ENCODE measurements around the gene HK3.
A peak's percentile ranks its signal among the peaks of the same experiment; 100 is the strongest.

HK3 gene, protein sequence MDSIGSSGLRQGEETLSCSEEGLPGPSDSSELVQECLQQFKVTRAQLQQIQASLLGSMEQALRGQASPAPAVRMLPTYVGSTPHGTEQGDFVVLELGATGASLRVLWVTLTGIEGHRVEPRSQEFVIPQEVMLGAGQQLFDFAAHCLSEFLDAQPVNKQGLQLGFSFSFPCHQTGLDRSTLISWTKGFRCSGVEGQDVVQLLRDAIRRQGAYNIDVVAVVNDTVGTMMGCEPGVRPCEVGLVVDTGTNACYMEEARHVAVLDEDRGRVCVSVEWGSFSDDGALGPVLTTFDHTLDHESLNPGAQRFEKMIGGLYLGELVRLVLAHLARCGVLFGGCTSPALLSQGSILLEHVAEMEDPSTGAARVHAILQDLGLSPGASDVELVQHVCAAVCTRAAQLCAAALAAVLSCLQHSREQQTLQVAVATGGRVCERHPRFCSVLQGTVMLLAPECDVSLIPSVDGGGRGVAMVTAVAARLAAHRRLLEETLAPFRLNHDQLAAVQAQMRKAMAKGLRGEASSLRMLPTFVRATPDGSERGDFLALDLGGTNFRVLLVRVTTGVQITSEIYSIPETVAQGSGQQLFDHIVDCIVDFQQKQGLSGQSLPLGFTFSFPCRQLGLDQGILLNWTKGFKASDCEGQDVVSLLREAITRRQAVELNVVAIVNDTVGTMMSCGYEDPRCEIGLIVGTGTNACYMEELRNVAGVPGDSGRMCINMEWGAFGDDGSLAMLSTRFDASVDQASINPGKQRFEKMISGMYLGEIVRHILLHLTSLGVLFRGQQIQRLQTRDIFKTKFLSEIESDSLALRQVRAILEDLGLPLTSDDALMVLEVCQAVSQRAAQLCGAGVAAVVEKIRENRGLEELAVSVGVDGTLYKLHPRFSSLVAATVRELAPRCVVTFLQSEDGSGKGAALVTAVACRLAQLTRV

DNA sequence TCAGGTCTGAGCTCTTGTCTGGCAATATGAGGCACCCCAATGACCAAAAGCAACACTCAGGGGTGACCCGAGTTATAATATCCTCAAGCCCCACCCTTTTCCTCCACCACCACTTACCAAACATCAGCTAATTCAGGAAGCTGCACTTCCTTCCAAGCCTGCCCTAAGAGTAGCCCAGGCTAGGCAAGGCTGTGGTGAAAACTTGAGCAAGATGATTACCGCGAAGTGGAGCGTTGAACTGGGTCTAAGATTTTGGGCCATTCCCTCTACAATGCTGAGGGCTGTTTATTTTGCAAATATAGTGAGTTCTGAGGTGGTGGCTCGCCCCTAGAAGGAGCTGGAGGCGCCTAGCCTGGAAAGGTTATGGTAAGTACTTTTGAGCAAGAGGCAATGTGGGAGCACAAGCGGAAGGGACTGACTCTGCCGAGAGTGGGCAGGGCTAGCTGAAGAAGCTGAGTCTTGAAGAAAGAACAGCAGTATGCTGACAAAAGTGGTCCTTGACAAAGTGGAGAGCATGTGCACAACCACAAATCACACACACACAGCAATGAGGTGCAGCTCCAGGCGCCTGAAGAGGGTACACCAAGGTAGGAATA, at the start of gene HK3:
Gene HK3 (minus strand): TSS at position 51 of the 596 bp plus-strand sequence. CDS start 3,187 bp downstream, outside the sequence.
- DNase-seq = peak; percentile 79

DNA sequence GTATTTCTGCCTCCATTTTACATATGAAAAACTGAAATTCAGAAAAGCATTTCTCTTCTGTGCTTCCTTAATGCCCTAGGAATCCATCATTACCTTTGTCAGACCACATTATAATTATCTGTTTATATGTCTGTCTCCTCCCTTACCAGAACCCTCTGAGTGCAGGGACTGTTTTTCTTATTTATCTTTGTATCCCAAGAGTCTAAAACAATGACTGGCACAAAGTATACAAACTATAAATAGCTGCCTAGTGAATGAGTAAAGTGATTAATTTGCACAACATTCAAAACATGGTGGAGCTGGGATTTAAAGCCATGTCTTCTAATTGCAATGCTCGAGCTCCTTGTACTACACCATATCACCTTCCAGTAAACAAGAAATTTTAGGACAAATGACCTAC, 49.3 kb upstream of the HK3 start:
- no peak for DNase-seq

DNA sequence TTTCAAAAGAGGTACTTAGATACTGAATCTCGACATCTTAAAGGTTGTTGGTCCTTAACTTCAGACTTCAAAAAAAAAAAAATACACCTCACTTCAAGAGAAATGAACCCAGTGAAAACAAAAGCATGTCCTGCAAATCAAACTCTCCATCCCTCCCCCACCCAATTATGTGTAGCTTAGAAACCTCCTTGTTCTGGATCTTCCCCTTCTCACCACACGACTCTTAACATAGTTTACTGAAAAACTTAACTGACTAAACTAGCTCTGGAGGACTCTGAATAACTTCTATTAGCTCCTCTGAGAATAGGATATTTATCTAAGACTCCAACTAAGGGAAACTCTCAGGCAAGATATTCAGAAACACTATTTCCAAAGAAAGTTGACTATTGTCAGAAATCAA, 48.7 kb upstream of the HK3 start:
- no peak for DNase-seq

DNA sequence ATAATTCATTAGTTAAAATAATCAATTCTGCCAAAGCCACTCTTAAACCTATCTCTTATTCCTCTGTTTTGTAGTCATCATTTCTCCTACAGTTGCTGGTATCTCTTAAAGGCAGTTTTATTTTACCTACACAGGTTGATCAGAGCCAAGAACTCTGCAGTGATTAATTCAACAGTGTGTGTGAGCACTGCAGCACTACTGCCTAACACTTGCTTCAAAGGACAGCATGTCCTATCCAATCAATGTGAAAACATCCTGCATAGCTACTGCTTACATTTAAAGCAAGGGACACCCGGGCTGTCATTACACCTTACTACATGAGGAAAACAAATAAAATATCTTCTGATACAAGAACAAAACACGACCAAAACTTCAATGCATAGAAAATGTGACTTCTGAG, 45.1 kb upstream of the HK3 start:
- DNase-seq = no peak

DNA sequence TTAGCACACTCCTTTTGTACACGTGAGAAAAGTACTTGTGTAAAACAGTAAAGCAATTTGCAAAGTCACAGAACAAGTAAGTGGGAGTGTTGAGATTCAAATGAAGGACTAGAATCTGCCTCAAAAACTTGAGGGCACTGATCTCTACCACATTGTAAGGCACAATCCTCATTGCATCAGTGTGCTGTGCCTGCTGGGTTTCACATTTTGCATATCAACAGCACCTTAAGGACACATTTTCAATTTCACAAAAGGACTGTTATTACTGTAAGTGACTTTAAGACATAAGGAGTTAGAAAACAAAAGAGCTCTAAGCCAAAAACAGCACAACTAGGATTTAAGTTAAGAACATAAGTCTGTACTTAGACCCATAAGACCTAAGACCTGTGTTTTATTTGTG, 44.7 kb upstream of the HK3 start:
- DNase-seq = no peak

DNA sequence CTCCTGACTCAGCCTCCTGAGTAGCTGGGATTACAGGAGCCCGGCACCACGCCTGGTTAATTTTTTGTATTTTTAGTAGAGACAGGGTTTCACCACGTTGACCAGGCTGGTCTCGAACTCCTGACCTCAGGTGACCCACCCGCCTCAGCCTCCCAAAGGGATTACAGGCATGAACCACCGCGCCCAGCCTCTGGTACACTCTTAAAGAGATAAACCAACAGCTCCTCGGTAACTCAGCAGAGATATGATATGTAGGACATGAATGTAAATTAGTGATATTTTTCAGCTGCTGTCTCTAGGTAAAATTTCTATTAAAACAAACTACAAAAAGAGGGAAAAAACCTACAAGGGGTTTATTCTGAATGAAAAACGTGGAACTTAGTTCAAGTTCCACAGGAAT, 42.8 kb upstream of the HK3 start:
- DNase-seq = no peak

DNA sequence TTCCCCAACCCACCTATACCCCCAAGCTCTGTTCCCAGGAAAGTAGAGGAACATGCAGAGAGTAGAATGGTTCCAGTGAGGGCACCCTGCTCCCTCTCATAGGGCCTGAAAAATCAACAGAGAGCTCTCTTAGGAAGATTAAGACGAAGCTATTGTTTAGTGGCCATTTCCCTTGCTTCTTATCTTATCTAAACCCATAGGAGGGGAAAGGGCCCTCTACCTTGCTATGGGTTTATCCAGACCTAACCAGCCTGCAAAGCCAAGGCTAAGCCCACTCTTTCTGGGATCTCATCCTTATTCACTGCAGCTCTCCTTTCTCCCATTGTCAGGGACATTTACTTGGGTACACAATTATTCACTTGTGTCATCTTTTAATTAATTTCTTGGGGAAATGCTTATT, 39.3 kb upstream of the HK3 start:
- no peak for DNase-seq

DNA sequence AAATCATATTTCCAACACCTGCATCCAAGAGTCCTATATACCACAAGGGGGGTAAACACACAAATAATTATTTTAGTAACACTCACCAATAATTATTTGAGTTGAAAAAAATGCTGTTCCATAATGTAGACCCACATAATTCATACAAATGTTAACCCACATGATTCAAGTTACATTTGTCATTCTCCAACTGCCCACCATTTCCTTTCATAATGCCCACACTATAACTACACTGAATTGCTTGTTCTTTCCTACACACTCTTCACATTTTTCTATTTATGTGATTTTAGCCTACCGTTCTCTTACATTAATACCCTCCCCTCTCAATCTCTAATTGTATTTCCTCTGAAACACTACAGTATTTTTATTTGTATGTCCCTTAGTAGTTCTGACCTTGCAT, 35.9 kb upstream of the HK3 start:
- no peak for DNase-seq

DNA sequence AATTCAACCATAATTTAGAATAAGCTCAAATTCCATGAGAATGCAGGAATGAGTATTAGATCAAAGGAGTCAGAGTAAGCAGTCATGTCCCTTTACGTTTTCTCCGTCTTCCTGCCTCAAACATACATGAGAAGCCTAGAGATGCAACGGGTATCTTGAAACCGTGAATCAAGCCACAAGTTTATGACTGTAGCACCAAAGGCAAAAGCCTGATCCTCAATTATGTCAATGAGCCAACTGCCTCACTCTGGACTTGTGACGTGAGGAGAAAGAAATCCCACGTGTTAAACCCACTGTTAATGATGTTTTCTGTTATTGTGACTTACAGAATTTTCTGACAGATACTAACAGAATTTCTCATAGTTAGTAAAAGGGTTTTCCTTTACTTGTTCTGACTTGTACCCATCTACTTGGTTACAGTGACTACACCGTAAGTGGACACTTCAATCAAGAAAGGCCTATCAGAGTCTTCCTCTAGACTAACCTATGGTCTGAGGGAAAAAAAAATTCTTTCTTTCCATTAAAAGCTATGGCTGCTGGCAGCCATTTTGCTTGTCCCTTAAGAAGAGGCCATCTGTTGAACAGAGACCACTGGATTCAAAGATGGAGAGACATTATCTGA, 35.3 kb upstream of the HK3 start:
- DNase-seq = no peak

DNA sequence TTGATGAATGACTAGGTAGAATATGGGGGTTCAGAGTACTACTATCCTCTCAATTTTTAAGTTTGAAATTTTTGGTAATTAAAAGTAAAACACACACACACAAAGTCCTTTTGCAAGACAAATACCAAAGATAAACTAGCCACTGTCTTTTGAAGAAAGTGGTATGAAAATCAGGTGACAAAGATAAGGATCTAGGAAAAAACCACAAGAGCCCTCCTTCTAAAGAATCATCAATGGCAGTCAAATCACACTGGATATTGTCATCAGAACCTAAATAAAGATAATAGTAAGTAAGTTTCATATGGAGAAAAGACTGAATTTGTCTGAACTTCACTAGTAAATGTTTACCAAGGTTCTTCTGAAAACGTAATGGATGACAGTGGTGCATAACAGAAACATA, 30.5 kb upstream of the HK3 start:
- DNase-seq = no peak

DNA sequence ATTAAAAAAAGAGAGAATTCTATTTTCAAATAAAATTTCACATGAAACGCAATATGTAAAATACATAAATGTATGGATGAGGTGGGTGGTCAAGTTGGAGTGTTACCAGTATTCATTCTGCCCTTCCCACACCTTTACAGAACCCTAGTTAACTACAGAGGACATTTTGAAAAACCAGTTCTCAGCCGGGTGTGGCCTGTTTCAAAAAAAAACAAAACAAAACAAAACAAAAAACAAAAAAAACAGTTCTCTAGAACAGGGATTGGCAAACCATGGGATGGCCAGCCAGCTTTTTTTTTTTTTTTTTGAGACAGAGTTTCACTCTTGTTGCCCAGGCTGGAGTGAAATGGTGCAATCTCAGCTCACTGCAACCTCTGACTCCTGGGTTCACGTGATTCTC, 28.4 kb upstream of the HK3 start:
- no peak for DNase-seq

DNA sequence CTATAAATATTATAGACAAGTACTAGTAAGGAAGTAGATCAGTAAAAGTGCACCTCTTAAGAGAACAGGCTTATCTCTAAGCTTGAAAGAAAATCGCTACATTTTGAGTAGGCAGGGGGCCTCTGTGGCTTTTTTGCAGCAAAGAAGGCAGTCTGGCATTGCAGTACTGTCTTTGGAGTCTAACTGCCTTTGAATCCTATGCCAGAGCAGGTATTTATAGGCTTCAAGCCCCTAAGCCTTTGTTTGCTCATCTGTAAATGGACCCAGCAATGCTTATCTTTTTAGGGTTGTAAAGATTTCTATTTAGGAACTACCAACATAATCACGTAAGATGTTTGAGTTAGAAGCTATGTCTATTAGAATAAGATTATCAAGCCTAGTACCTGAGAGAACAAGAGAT, 23.7 kb upstream of the HK3 start:
- DNase-seq = no peak

DNA sequence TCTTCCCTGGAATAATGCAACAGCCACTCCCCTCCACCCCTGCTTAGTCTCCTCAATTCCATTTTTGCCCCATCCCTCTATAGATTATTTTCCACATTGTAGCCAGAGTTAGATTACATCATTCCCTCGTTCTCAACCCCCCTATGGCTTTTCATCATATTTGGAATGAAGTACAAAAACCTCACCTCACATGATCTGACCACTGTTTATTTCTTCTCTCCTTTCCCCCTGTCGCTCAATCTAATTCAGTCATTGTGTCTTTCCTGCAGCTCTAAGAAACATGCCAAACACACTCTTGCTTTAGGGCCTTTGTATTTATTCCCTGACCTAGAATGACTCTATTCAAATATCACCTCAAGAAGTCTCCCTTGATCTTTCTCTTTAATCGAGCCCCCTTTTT, 22.6 kb upstream of the HK3 start:
- DNase-seq = no peak

DNA sequence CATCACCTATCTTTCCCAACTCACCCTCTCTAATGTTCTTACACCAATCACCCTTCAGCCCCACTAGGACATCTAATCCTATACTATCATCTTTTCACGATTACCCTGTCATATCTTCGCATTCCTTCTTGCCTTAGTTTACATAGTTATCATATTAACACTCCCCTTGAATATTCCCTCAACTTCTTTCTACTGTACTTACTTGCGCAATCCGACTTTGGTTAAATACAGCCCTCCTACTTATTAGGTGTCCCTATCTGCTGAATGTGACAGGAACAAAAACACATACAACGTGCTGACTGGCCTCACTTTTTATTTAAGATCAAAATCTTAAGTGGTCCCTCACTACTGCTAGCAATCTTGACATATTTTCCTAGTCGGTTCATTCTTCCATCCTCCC, 19.5 kb upstream of the HK3 start:
- no peak for DNase-seq

DNA sequence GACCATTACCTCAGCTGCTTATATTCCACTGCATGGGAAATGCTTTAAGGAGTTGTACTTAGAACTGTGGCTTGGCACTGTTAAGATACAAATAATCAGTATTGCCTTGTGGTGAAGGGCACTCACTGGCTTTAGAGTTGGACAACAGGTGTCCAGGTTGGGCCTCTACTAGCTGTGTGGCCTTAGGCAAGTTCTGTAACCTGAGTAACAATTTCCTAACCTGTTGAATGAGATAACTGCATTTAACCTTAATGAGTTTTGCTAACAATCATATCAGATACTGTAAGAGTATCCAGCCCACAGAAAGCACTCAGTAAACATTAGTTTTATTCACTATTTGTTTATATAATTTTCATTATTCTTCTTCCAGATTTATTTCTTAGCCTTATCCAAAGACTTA, 17.2 kb upstream of the HK3 start:
- no peak for DNase-seq

DNA sequence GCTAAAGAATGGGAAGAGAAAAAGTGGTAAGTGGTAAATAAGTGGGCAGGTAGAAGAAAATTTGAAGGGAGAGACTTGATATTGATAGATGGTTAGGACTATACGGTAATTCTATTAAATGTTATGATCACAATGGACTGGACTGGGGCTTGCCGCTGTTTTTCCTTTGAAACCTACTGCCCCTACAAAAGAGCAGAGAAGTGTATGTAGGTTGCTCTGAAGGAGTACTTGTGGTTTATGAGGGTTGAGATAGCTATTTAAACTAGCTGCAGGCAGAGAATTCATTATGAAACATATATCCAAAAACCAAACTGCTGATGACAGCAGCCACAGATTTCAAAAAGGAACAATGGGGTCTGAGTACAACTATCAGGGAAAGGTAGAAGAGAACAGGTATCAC, 16.8 kb upstream of the HK3 start:
- DNase-seq = no peak

DNA sequence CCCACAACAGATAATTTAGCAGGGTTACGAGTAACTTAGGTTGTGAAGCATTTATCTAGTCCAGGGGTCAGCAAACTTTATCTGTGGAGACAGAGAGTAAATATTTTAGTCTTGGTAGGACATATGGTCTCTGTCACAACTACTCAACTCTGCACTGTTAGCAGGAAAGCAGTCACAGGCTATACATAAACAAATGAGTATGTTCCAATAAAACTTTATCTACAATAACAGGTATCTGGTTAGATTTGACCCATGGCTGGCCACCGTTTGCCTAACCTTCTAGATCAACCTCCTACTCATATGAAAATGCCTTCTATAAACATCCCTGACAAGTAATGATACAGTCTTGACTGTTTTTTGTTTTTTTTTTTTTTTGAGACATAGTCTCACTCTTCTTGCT, 13.0 kb upstream of the HK3 start:
- no peak for DNase-seq

DNA sequence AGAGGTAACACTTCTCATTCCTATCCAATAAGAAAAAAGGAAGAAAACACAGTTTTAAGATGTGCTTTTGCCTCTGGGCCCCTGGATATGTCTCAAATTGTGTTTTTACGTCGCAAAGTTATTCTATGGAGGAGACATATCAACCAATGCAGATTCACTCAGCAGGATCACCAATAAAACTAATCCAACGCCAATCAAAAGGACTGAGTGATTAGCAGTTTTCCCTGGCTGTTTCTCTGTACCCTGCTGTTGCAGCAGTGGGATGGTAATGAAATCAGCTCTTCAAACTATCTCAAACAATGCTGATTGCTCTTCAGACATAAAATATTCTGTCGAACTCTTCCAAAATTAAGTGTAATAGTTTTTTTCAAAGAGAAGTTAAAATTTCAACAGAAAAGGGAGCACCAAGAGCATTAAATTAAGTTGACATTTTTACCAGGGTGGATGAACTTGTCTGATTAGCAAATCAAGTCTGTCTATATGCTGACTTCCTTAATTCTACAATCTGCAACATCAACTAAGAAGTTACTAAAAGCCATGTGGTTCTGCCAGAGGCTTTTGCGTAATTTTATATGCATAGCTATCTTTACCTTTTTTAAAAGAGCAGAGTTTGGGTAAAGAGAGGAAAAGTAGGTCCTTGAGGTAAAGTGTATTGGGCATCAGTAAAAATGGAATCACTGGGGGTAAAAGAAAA, 9.7 kb upstream of the HK3 start:
- DNase-seq = peak; percentile 78

DNA sequence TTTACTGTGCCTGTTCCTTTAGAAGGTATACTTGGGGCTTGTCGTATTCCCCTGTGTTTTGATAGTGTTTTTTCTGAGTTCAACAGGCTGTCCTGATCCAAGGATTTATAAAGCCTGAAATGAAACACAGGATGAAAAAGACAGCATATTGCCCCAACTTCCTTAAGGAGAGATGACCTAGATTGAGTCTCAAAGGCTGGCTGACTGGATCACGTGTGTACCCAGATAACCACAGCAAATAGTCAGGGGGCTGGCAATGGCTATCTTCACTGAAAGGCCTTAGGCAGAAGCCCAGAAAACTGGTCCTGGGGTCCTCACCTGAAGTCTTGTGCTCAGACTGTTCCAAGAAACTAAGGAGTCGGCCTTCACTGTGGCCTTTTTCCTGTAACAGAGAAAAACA, 7.7 kb upstream of the HK3 start:
- DNase-seq = no peak

DNA sequence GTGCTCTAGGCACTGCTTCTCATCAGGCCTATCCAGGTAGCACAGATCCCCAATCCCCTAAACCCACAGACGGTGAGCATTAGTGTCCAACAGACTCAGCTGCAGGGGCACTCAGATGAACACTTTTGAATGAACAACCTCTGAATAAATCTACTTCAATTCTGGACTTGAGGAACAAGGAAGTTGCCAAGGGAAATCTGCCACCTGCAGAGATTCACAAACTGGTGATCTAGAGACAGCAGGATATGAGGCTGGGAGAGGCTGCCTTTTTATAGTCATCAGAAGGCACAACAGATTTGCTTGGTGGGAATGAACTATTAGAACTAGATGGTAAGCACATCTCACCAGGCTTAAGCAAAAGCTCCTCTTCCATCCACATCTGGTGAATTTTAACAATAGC, 7.0 kb upstream of the HK3 start:
- no peak for DNase-seq

DNA sequence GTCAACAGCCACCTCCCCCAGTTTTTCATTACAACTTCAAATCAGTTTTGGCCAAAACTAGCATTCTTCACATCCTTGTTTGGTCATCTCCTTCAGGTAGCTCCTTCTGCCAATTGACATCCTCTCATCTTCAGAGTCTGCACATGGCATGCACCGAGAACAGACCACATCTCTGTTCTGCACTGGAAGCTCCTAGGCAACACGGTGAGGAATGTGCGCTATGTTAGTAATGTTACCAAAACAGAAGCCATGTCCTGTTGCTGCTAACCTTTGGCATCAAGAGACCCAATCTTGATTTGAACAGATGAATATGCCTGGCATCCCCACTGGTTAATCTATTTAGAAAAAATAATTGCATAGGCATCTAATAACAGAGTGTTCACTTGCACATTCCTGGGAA, 5.1 kb upstream of the HK3 start:
- DNase-seq = no peak

DNA sequence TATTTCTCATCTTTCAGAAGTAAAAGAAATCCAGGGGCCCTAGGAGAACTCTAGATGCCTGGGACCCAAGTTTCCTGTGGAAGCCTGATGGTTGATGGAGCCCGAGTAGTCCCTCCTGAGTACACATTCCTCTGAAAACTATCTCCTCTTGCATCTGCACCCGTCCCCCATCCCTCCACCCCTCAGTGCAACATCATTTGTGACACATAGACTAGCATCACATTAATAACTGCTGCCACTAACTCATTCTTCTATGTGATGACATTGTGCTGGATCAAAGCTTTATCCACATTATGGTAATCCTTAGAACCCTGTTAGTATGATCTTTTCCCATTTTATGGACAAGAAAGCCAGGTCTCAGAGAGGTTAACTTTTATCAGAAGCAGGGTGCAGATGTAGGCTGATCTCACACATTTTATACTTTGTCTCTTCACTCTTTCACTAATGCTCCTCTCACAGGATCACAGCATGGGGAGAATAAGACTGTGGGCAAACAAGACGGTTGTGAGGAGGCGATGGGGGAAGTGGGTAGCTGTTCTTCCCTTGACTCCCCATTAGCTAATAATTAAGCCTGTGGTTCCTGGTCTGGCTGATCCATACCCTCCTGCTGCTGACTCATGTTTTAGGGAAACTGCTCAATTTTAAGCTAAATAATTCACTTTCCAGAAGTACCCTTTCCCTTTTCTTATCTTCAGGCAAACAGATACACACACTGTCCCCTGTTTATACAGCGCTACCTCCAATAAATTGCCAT, 3.9 kb upstream of the HK3 start:
- no peak for DNase-seq

Data from GF-D8 (cell line).